ENCODE results near the gene KIF5A.
A peak's percentile ranks its signal among the peaks of the same experiment; 100 is the strongest.
"Not testable (repeated sequence)": the region's sequence is repeated elsewhere in the genome, so short reads cannot be mapped to it uniquely, and the experiment has no call there.

KIF5A gene

GRCh38 chr12:57558864-57559263 is 9.0 kb downstream of the KIF5A start:
- DNase-seq, result no peak

DNA sequence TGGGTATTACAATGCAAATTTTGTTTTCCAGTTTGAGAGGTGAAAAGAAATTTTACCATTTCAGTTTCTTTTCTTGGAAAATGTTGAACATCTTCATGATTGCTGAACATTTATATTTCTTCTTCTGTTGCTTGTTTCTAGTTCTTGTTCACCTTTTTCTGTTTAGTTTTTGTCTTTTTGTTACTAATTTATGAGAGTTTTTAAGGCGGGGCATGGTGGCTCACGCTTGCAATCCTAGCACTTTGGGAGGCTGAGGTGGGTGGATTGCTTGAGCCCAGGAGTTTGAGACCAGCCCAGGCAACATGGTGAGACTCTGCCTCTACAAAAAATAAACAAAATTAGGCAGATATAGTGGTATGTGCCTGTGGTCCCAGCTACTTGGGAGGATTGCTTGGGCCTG is 10.7 kb downstream of the KIF5A start:
- DNase-seq, result no peak

DNA sequence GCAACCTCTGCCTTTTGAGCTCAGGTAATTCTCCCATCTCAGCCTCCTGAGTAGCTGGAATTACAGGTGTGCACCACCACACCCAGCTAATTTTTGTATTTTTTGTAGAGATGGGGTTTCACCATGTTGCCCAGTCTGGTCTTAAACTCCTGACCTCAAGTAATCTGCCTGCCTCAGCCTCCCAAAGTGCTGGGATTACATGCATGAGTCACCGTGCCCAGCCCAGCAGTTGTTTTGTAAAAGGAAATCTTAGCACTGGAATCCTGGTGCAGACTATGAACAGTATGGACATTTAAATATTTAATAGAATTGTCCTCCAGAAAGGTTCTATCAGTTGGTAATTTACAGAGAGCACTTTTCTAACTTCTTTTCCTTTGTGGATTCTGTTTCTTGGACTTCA is 11.3 kb downstream of the KIF5A start:
- DNase-seq, result not testable (repeated sequence)

GRCh38 chr12:57563358-57563757 is 13.5 kb downstream of the KIF5A start:
- no peak for DNase-seq

DNA sequence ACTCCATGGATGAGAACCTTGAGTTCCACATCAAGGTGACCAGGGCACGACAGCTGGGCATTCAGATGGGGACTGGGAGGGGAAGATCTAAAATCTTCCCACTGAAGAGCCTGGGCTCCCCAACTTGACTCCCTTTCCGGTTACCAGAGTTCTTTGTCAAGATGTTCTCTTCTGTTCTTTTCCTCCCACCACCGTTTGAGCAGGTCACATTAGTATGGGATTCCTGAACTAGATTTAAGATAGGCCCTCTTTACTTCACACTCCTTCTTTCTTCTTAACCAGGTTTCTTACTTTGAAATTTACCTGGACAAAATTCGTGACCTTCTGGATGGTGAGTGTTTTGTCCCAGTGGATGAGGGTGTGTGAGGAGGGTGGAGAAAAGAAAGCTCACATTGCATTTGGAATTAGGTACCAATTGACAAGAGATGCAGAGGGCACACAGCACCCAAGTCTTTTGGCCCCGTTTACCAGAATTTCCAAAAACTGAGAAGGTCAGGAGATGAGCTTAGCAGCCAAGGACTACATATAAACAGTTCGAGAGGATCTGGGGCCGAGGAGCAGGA is 14.4 kb downstream of the KIF5A start:
- no peak for DNase-seq

GRCh38 chr12:57568838-57569237 is 19.0 kb downstream of the KIF5A start:
- DNase-seq, result no peak

DNA sequence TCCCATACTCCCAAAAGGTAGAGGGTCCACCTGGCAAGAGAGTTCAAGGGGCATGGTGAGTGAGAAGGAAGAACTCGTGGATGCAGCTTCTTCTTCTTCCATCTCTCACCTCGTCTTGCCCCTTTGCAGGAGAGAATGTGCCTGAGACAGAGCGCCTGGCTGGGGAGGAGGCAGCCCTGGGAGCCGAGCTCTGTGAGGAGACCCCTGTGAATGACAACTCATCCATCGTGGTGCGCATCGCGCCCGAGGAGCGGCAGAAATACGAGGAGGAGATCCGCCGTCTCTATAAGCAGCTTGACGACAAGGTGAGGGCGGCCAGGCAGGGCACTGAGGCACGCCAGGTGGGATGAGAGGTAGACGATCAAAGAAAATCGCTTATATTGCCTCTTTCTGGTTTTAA is 20.0 kb downstream of the KIF5A start:
- no peak for DNase-seq

GRCh38 chr12:57570438-57570837 is 20.6 kb downstream of the KIF5A start:
- DNase-seq, result not testable (repeated sequence)

GRCh38 chr12:57571926-57572762 is 22.3 kb downstream of the KIF5A start:
- DNase-seq, result no peak

DNA sequence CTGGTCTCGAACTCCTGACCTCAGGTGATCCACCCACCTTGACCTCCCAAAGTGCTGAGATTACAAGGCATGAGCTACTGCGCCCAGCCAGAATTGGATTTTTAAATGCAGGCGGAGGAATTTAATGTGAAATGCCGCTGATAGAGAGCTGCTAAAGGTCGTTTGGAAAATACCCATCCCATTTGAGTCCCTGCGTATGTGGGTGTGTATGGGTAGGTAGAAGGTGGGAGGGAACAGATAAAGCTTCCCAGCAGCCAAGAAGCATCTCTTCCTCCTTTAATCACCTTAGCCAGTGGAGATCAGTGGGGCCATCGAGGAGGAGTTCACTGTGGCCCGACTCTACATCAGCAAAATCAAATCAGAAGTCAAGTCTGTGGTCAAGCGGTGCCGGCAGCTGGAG is 25.0 kb downstream of the KIF5A start:
- DNase-seq, result no peak

DNA sequence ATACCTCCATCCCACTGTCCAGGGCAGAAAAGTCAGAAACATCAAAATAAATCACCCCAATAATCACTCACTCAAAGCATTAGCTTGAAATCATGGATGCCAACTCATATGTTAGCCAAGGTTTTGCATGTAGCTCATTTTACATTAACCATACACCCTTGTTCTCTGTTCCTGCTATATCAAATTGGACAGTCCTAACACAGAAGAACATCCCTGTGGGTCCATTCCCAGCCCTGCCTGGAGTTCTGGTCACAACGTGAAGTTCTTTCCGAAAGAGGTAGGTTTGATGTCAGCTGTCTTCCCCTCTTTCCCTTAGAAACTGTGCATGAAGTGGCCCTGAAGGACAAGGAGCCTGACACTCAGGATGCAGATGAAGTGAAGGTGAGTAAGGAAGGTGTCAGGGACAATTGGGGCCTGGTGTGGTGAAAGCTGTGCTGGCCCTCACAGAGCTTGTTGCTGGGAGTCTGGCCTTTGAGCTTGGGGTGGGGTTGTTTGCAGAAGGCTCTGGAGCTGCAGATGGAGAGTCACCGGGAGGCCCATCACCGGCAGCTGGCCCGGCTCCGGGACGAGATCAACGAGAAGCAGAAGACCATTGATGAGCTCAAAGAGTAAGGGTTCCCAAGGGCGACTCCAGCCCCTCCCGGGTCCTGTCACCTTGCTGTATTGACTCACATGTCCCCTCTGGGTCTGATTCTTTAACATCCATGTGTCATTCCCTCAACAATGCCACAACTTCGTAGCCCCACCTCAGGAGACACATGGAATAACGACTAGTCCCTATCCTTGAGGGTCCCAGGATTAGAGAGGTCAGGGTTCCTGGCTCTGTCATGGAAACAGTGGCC is 26.1 kb downstream of the KIF5A start:
- DNase-seq, result no peak

DNA sequence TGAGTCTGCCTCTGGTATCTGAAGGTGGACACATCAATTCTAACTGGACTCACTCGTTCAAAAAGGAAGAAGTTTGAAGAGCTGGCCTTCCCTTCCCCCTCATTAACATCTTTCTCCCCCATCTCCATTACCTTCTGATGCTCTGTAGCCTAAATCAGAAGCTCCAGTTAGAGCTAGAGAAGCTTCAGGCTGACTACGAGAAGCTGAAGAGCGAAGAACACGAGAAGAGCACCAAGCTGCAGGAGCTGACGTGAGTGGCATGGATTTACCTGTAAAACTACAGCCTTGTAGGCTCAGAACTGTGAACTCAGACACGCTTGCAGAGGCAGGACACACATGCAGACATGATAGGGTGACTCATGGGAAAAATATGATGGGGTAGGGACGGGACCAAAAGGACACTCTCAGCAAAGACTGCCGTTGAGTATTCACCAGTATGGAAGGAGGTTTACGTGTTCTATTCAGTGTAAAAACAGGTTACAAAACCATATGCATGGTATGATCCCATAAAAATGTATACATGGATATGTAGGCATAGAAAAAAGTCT is 26.8 kb downstream of the KIF5A start:
- no peak for DNase-seq

- no peak for DNase-seq
Observed at GRCh38 chr12:57577981-57578758, 28.3 kb downstream of the KIF5A start.

DNA sequence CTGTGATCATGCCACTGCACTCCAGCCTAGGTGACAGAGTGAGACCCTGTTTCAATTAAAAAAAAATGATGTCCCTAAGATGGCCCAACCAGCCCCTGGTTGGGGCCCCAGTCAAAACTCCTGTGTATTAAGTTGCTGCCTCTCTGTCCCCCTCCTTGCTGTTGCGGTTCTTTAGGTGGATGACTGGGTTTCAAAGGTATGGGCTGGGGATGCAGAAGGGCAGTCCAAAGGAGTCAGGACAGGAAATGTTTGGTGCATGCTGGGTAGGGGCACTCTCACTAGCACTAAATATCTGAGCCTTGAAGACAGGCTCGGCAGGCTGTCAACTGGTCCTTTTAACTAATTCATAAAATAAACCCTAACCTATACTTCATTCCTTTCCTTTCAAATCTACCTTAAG is 29.2 kb downstream of the KIF5A start:
- DNase-seq, result no peak

GRCh38 chr12:57579677-57580465 is 30.0 kb downstream of the KIF5A start:
- no peak for DNase-seq

GRCh38 chr12:57580466-57580795 is 30.6 kb downstream of the KIF5A start:
- DNase-seq, result no peak

GRCh38 chr12:57581802-57582201 is 32.0 kb downstream of the KIF5A start:
- DNase-seq, result no peak

DNA sequence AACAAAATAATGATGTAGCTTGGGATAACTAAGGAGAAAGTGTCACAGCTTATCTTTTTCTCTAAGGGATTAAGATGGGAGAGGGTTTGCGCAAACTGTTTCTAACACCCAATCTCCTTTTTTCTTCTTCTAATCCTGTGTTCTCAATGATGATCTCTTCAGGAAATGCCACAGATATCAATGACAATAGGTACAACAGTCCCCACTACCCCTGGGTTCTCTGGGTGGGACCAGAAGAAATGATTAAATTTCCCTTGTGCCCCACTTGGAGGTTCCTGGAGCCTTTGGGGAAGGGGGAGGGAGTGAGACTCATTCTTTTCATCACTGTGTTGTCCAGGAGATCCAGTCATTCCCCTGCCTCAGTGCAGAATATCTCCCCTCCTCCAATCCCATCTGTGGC is 32.6 kb downstream of the KIF5A start:
- no peak for DNase-seq

DNA sequence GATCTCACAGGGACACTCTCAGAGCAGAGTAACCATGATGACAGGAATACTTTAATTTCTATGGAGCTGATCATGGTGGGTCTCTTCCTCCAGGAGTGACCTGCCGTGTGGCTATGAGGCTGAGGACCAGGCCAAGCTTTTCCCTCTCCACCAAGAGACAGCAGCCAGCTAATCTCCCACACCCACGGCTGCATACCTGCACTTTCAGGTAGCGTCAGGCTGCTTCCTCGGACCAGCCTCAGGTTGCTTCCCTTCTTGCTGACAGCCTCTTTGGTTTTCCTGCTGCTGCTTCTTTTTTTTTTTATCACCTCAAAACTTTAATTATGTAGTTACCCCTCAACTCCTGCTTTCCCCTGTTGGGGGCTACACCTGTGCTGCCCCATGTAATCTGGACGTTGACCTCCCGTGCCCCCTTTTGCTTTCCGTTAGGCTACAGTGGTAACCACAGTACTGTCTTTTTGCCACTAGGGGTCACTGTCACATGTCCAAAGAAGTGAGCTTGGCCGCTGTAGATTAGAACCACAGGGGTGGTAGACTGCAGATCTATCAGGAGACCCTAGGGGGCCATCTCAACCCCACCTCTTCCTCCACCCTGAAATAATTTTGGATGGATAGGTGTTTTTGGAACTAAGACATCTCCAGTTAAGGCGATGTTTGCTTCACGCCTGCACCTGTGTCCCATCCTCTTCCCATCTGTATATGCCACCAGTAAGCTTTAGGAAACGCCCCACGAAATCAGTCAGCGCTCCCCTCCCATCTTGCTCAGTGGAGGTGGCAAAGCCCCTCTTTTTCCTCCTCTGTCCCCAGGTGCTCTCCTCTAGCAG is 33.4 kb downstream of the KIF5A start:
- DNase-seq, result peak; percentile 67

GRCh38 chr12:57584050-57584449 is 34.2 kb downstream of the KIF5A start:
- no peak for DNase-seq

DNA sequence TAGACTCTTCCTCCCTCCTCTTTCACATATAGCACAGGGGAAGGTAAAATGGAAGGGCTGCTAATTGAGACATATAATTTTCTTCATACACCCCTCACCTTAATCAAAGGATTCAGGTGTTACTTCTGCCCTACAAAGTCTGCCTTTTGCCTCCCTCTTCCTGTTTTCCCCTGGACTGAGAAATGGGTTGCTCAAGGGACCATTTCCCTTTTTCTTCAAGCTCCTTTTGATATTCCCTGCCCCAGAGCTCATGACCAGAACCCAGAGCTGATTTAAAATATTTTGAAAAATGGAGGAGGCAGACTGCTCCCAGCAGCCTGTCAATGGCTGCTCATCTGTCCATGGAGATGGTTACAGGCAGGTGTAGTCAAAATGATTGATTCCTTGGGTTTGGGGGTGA is 34.8 kb downstream of the KIF5A start:
- peak; percentile 67 for DNase-seq
